B cell (primary cell): ENCODE data around the gene SERPINC1.

Experiments
- CTCF ChIP-seq: fragments of 200-600 bp; IDR thresholded peaks from one replicate; pipeline ENCODE4 v1.8.0; 2022; ENCODE audit warnings: antibody characterized with exemption, mild to moderate bottlenecking
- EZH2 ChIP-seq: IDR thresholded peaks from 2 replicates; pipeline ENCODE4 v1.6.1; 2012; ENCODE audit warnings: borderline replicate concordance, low read depth, mild to moderate bottlenecking, moderate library complexity, low read length; ENCODE audit not compliant: insufficient read depth, poor library complexity, severe bottlenecking

DNA sequence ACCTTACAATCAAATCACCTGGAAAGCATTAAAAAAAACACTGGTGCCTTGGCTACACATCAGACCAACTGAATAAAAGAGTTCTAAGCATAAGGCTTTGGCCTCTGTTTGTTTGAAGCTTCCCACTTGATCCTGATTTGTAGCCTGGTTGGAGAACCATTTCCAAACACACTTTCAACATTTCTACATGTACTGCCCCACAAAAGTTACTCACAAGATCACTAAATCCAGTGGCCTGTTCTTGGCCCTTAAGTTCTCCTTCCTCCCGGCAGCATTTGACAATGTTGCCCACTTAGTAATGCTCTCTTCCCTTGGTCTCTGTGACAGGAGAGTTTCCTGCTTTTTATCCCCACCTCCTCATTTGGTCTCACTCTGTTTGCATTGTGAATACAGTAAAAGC, 61.1 kb downstream of the SERPINC1 start:
- no peak for TF ChIP-seq CTCF
- TF ChIP-seq EZH2, result no peak
